Measurements from ENCODE around the gene UPK1A.

DNA sequence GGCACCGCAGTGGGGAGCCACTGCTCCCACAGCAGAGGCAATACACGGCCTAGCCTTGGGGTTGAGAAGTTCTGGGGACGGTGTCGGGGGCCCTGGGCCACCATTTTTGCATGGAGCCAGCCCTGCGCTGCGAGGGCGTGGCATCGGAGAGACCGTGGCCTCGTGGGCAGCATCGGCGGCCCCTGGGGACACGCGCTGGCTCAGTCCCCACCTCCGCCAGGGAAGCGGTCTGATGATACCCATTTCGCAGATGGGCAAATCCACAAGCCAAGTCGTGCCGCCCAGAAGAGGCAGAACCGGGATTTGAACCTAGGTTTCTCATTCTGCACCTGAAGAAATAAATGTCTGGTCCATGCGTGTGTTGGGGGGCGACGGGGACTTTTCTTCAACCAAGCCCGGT lies 1.2 kb upstream of the UPK1A start:
- TF ChIP-seq, protein P1, sequence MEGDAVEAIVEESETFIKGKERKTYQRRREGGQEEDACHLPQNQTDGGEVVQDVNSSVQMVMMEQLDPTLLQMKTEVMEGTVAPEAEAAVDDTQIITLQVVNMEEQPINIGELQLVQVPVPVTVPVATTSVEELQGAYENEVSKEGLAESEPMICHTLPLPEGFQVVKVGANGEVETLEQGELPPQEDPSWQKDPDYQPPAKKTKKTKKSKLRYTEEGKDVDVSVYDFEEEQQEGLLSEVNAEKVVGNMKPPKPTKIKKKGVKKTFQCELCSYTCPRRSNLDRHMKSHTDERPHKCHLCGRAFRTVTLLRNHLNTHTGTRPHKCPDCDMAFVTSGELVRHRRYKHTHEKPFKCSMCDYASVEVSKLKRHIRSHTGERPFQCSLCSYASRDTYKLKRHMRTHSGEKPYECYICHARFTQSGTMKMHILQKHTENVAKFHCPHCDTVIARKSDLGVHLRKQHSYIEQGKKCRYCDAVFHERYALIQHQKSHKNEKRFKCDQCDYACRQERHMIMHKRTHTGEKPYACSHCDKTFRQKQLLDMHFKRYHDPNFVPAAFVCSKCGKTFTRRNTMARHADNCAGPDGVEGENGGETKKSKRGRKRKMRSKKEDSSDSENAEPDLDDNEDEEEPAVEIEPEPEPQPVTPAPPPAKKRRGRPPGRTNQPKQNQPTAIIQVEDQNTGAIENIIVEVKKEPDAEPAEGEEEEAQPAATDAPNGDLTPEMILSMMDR (IDR thresholded peaks at IDR 0.05), result no peak
- TF ChIP-seq POLR2A (IDR thresholded peaks at IDR 0.05), result no peak

Measured in body of pancreas (tissue), 4 donors.